Endothelial cell of umbilical vein (primary cell): ENCODE results near the gene EPC1. TPM values are rescaled to one million over a fixed set of nuclear protein-coding genes. Genes with fewer than 3 reads are reported as not detected.

Experiments used
- BruUV-seq: library from RNA; stranded (reverse); fragments of 400-500 nt; replicated peaks from 2 replicates; lab custom pipeline; 2021; lab: Mats Ljungman, UMichigan
- CTCF ChIA-PET: fragments of 300-600, 350-600 bp; sonication (Branson Sonifier 250); formaldehyde crosslinking; loops from one replicate; lab custom pipeline; 2021; ENCODE audit warnings: antibody characterized with exemption, inconsistent platforms; lab: Charles Lee
- POLR2A ChIA-PET: fragments of 300-600, 350-600 bp; sonication (Branson Sonifier 250); formaldehyde crosslinking; loops from one replicate; lab custom pipeline; 2021; ENCODE audit warnings: antibody characterized with exemption, inconsistent platforms; lab: Charles Lee
- DNase-seq: peaks from one replicate; pipeline ENCODE4 v3.0.0-alpha.2; 2011; ENCODE audit warnings: low read depth, low spot score
- FAIRE-seq: peaks from 2 replicates; lab custom pipeline; 2011; peaks lifted over from hg19 to GRCh38; lab: Jason Lieb, UNC
- H2AFZ ChIP-seq: 2 replicates; pipeline ENCODE4 v1.6.0; 2012; ENCODE audit warnings: low read depth, low read length, control low read depth, inconsistent platforms
- H3K27ac ChIP-seq: 2 replicates; pipeline ENCODE4 v1.5.1; 2011; ENCODE audit warnings: low read depth, mild to moderate bottlenecking, control low read depth, low read length, moderate library complexity; ENCODE audit not compliant: insufficient read depth
- H3K27me3 ChIP-seq, 2 experiments: 2 replicates each; pipeline versions ENCODE4 v1.6.0 to v1.6.1; 2011; ENCODE audit warnings: low read length in 2 of 2, mixed read lengths in 1 of 2; ENCODE audit not compliant: control insufficient read depth in 2 of 2, insufficient read depth in 2 of 2
- H3K36me3 ChIP-seq, 2 experiments: 2 replicates in 1 of 2; 3 replicates in 1 of 2; pipeline ENCODE4 v1.5.1; 2011; ENCODE audit warnings: low read length in 2 of 2, mild to moderate bottlenecking in 1 of 2, moderate library complexity in 1 of 2; ENCODE audit not compliant: control insufficient read depth in 2 of 2, insufficient read depth in 2 of 2; ENCODE audit errors: extremely low read depth in 1 of 2
- H3K4me1 ChIP-seq: 3 replicates; pipeline ENCODE4 v1.5.1; 2011; ENCODE audit warnings: mild to moderate bottlenecking, low read length; ENCODE audit not compliant: control insufficient read depth, insufficient read depth; ENCODE audit errors: extremely low read depth
- H3K4me2 ChIP-seq: 2 replicates; pipeline ENCODE4 v1.6.1; 2011; ENCODE audit warnings: low read length, control low read depth, mixed read lengths; ENCODE audit not compliant: insufficient read depth
- H3K4me3 ChIP-seq, 3 experiments: fragments of 200-600 bp in 1 of 3; sonication (generic), shearing (Covaris generic) in 1 of 3; replicated peaks in 1 of 3; 2 replicates each; pipeline ENCODE4 v1.5.1; 2011 to 2016; ENCODE audit warnings: control low read depth in 3 of 3, low read length in 3 of 3, mild to moderate bottlenecking in 2 of 3, inconsistent platforms in 1 of 3, low read depth in 1 of 3, moderate library complexity in 1 of 3; ENCODE audit not compliant: insufficient read depth in 1 of 3
- H3K79me2 ChIP-seq: 2 replicates; pipeline ENCODE4 v1.6.0; 2012; ENCODE audit warnings: low read length, inconsistent platforms; ENCODE audit not compliant: control insufficient read depth, insufficient read depth
- H3K9ac ChIP-seq: replicated peaks from 2 replicates; pipeline ENCODE3; 2011; ENCODE audit warnings: low read length, control low read depth; ENCODE audit not compliant: insufficient read depth; ENCODE audit errors: extremely low read depth
- H3K9me1 ChIP-seq: replicated peaks from 3 replicates; pipeline ENCODE4 v1.6.0; 2011; ENCODE audit warnings: mild to moderate bottlenecking, low read length; ENCODE audit not compliant: control insufficient read depth, insufficient read depth; ENCODE audit errors: extremely low read depth
- H3K9me3 ChIP-seq: replicated peaks from 2 replicates; pipeline ENCODE4 v1.5.1; 2012; ENCODE audit warnings: low read length, inconsistent platforms; ENCODE audit not compliant: control insufficient read depth, insufficient read depth
- H4K20me1 ChIP-seq: replicated peaks from 2 replicates; pipeline ENCODE3; 2011; ENCODE audit warnings: mild to moderate bottlenecking, low read length; ENCODE audit not compliant: control insufficient read depth, insufficient read depth; ENCODE audit errors: extremely low read depth
- CTCF ChIP-seq, 2 donors: IDR thresholded peaks; 1 replicate in 1 of 2; 2 replicates in 1 of 2; pipeline ENCODE4 v1.5.1; 2011; ENCODE audit warnings: low read length in 2 of 2, mild to moderate bottlenecking in 2 of 2, moderate library complexity in 2 of 2, control low read depth in 1 of 2, inconsistent platforms in 1 of 2, low read depth in 1 of 2; ENCODE audit not compliant: insufficient read depth in 1 of 2; ENCODE audit errors: extremely low read depth in 1 of 2
- EZH2 ChIP-seq: IDR thresholded peaks from 2 replicates; pipeline ENCODE4 v1.6.1; 2012; ENCODE audit warnings: borderline replicate concordance, low read depth, mild to moderate bottlenecking, moderate library complexity, low read length, inconsistent platforms; ENCODE audit not compliant: severe bottlenecking
- FOS ChIP-seq: IDR thresholded peaks from 2 replicates; pipeline ENCODE4 v1.6.1; 2011; ENCODE audit warnings: mild to moderate bottlenecking, low read length, moderate library complexity, borderline replicate concordance; ENCODE audit not compliant: insufficient read depth
- GATA2 ChIP-seq: IDR thresholded peaks from 2 replicates; pipeline ENCODE4 v1.7.0; 2011; ENCODE audit warnings: low read depth, mild to moderate bottlenecking, moderate library complexity, mixed read lengths, low read length; ENCODE audit not compliant: insufficient read length, insufficient read depth
- JUN ChIP-seq: IDR thresholded peaks from 2 replicates; pipeline ENCODE4 v1.6.1; 2011; ENCODE audit warnings: borderline replicate concordance, low read depth; ENCODE audit not compliant: insufficient read length, insufficient read depth
- MAX ChIP-seq: IDR thresholded peaks from 2 replicates; pipeline ENCODE4 v1.6.1; 2011; ENCODE audit not compliant: insufficient read depth, insufficient read length
- MYC ChIP-seq: IDR thresholded peaks from one replicate; pipeline ENCODE4 v1.6.1; 2011; ENCODE audit warnings: mild to moderate bottlenecking, low read depth, low read length
- POLR2A ChIP-seq: IDR thresholded peaks from 2 replicates; pipeline ENCODE4 v1.6.1; 2012; ENCODE audit warnings: low read depth, mild to moderate bottlenecking, control low read depth, low read length
- POLR2AphosphoS5 ChIP-seq: IDR thresholded peaks from 2 replicates; pipeline ENCODE4 v1.6.1; 2012; ENCODE audit warnings: low read depth, mild to moderate bottlenecking, control low read depth, low read length, moderate library complexity; ENCODE audit not compliant: insufficient read depth
- dilution Hi-C: fragments of 300-500 bp; cut with MboI; formaldehyde crosslinking; loops from one replicate; pipeline ENCODE4 v1.15.0; 2019; ENCODE audit warnings: low sequenced_read_pairs; ENCODE audit not compliant: extremely low pct_ligation_motif_present
- intact Hi-C: fragments of 100-400 bp; cut with micrococcal nuclease; formaldehyde crosslinking; loops from one replicate; pipeline ENCODE4 v1.10.0; 2022
- polyA plus RNA-seq, 4 experiments: library from polyadenylated mRNA; depleted of rRNA in 3 of 4; stranded (reverse) in 3 of 4; unstranded in 1 of 4; fragments of >200 nt; gene quantifications; 2 replicates each; pipeline versions ENCODE4 v1.2.1 to v1.2.3, GENCODE V29; 2011 to 2012; ENCODE audit warnings: missing spikeins in 1 of 4
- total RNA-seq: library from RNA; stranded (reverse); gene quantifications from 2 replicates; pipeline ENCODE4 v1.2.3, GENCODE V29; 2021

Gene EPC1
- total and polyA plus RNA-seq, 2 donors (not counting 3 experiments of a cell fraction or from before 2014, with no cell fraction given) = 27.9 to 39.0 TPM

GRCh38 chr10:32256613-32257437 lies 90.1 kb downstream of the EPC1 start:
- TF ChIP-seq CTCF (IDR thresholded peaks at IDR 0.05; ENCODE audit: extremely low read depth in 1 of 2, insufficient read depth in 1 of 2, low read depth in 1 of 2, low read length in 2 of 2) (peak; percentile 87), POLR2A (no peak)
- no TSS peak for BruUV-seq
- Histone ChIP-seq H3K36me3 (no peaks in the 10 kb centered on the region), H3K27me3 (no peaks in the 10 kb centered on the region), H3K9ac (no peak overlapping the region), H3K79me2 (no peaks in the 10 kb centered on the region), H4K20me1 (no peaks in the 10 kb centered on the region), H3K9me1 (no peaks in the 10 kb centered on the region), H3K4me2 (no peak overlapping the region), H2AFZ (peak overlapping the region; percentile 86), H3K9me3 (no peaks in the 10 kb centered on the region), H3K4me1 (no peaks in the 10 kb centered on the region), H3K4me3 (no peak overlapping the region), H3K27ac (no peak overlapping the region)
- ChIA-PET POLR2A (no interaction called here), CTCF (interaction anchor here (0.6 to 4.3 kb wide), 33 partner anchors 8 to 234 kb away, joined by 3 to 60 read pairs (median 4); no protein-coding TSS in a partner anchor)
- dilution Hi-C loops (no loop called here), intact Hi-C loops (loop anchor here (1.0 kb wide), 2 partner anchors 89 to 110 kb away; no protein-coding TSS in a partner anchor)
- DNase-seq (peak; percentile 79), FAIRE-seq (peak; percentile 85)

- no peak for DNase-seq
- dilution Hi-C loops (no loop called here), intact Hi-C loops (no loop called here)
- no peaks in the 10 kb centered on the region for H3K9me1 ChIP-seq
- no peak overlapping the region for H3K9ac ChIP-seq
- no peaks in the 10 kb centered on the region for H3K9me3 ChIP-seq
- H3K27me3 ChIP-seq = no peaks in the 10 kb centered on the region
- no peaks in the 10 kb centered on the region for H3K36me3 ChIP-seq
- H3K79me2 ChIP-seq = no peaks in the 10 kb centered on the region
- ChIA-PET POLR2A (no interaction called here), CTCF (no interaction called here)
- H4K20me1 ChIP-seq = no peaks in the 10 kb centered on the region
- no peak overlapping the region for H3K4me3 ChIP-seq
- no peak overlapping the region for H2AFZ ChIP-seq
- TF ChIP-seq POLR2AphosphoS5 = no peak
- TF ChIP-seq MAX = no peak
- no peak for TF ChIP-seq MYC
- no peak for TF ChIP-seq CTCF (IDR thresholded peaks at IDR 0.05; ENCODE audit: extremely low read depth in 1 of 2, insufficient read depth in 1 of 2, low read depth in 1 of 2, low read length in 2 of 2)
- TF ChIP-seq FOS = no peak
- no peak for TF ChIP-seq JUN
- no peak for TF ChIP-seq POLR2A
- no peak for TF ChIP-seq EZH2
- no peak for TF ChIP-seq GATA2
- FAIRE-seq = no peak
- no peak overlapping the region for H3K4me2 ChIP-seq
- no peaks in the 10 kb centered on the region for H3K4me1 ChIP-seq
- no TSS peak for BruUV-seq
- no peak overlapping the region for H3K27ac ChIP-seq
Measured at GRCh38 chr10:32253821-32254220, 93.1 kb downstream of the EPC1 start.
